Ishikawa (cell line): ENCODE results near the gene MIDN.

ENCODE experiments used
- TAF1 ChIP-seq: IDR thresholded peaks from 2 replicates; pipeline ENCODE4 v1.6.1; 2012; ENCODE audit warnings: low read depth, mild to moderate bottlenecking
- TCF12 ChIP-seq: IDR thresholded peaks from 2 replicates; pipeline ENCODE4 v1.6.1; 2012; ENCODE audit warnings: low read depth
- TEAD4 ChIP-seq: IDR thresholded peaks from 2 replicates; pipeline ENCODE4 v1.6.1; 2012
- YY1 ChIP-seq: IDR thresholded peaks from 2 replicates; pipeline ENCODE4 v1.6.1; 2012; ENCODE audit warnings: low read depth
- TF ChIP-seq, protein P1 (sequence below): IDR thresholded peaks from 2 replicates; pipeline ENCODE4 v1.6.1; 2012

- no peak for TF ChIP-seq TCF12
- TF ChIP-seq, protein P1, sequence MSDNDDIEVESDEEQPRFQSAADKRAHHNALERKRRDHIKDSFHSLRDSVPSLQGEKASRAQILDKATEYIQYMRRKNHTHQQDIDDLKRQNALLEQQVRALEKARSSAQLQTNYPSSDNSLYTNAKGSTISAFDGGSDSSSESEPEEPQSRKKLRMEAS, result no peak
- TF ChIP-seq YY1, result no peak
- TF ChIP-seq TEAD4, result no peak
- no peak for TF ChIP-seq TAF1
Measured at GRCh38 chr19:1217366-1217765, 31.0 kb upstream of the MIDN start.
